ENCODE results near the gene MID1IP1. TPM values are rescaled to one million over a fixed set of nuclear protein-coding genes. Genes with fewer than 3 reads are reported as not detected.
A peak's percentile ranks its signal among the peaks of the same experiment; 100 is the strongest.

Gene MID1IP1
- total RNA-seq, 2 experiments from 2014 or later: 74.6 to 79.4 TPM

- intact Hi-C loops (cut with micrococcal nuclease): loop anchor here (5.0 kb wide), 1 partner anchor 51 kb away; no protein-coding TSS in a partner anchor
- Mint-ChIP-seq H3K36me3 (ENCODE audit: low read depth) (peaks cover 14% of the 10 kb centered on the region), H3K9me3 (peaks cover 1% of the 10 kb centered on the region), H3K4me1 (ENCODE audit: low read depth) (peaks cover 55% of the 10 kb centered on the region), H3K27ac (peak overlapping the region; percentile 92), H3K4me3 (peak overlapping the region; percentile 54), H3K27me3 (no peaks in the 10 kb centered on the region)
- peak; percentile 39 for DNase-seq
- ATAC-seq: peak; percentile 72
- CTCF ChIA-PET: no interaction called here
- TF ChIP-seq, protein P1, sequence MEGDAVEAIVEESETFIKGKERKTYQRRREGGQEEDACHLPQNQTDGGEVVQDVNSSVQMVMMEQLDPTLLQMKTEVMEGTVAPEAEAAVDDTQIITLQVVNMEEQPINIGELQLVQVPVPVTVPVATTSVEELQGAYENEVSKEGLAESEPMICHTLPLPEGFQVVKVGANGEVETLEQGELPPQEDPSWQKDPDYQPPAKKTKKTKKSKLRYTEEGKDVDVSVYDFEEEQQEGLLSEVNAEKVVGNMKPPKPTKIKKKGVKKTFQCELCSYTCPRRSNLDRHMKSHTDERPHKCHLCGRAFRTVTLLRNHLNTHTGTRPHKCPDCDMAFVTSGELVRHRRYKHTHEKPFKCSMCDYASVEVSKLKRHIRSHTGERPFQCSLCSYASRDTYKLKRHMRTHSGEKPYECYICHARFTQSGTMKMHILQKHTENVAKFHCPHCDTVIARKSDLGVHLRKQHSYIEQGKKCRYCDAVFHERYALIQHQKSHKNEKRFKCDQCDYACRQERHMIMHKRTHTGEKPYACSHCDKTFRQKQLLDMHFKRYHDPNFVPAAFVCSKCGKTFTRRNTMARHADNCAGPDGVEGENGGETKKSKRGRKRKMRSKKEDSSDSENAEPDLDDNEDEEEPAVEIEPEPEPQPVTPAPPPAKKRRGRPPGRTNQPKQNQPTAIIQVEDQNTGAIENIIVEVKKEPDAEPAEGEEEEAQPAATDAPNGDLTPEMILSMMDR (IDR thresholded peaks at IDR 0.05): no peak
- POLR2A ChIA-PET: interaction anchor here (1.8 kb wide), 1 partner anchor 10 kb away, joined by 9 read pairs; the partner anchor contains the start of gene MID1IP1
Measured at GRCh38 chrX:38811515-38812243, 10.4 kb downstream of the MID1IP1 start.

- ATAC-seq: peak; percentile 52
- ChIA-PET CTCF (no interaction called here), POLR2A (interaction anchor here (1.2 to 2.1 kb wide), 5 partner anchors 9 to 75 kb away, joined by 3 to 18 read pairs (median 4); no protein-coding TSS in a partner anchor)
- Mint-ChIP-seq H3K36me3 (ENCODE audit: low read depth) (peaks cover 4% of the 10 kb centered on the region), H3K27me3 (no peaks in the 10 kb centered on the region), H3K4me1 (ENCODE audit: low read depth) (peaks cover 29% of the 10 kb centered on the region), H3K27ac (no peak overlapping the region), H3K4me3 (peak overlapping the region; percentile 5), H3K9me3 (peaks cover 1% of the 10 kb centered on the region)
- intact Hi-C loops (cut with micrococcal nuclease): no loop called here
- TF ChIP-seq, protein P1 (IDR thresholded peaks at IDR 0.05): no peak
- DNase-seq: peak; percentile 64
Measured at GRCh38 chrX:38816155-38816554, 14.9 kb downstream of the MID1IP1 start.

DNA sequence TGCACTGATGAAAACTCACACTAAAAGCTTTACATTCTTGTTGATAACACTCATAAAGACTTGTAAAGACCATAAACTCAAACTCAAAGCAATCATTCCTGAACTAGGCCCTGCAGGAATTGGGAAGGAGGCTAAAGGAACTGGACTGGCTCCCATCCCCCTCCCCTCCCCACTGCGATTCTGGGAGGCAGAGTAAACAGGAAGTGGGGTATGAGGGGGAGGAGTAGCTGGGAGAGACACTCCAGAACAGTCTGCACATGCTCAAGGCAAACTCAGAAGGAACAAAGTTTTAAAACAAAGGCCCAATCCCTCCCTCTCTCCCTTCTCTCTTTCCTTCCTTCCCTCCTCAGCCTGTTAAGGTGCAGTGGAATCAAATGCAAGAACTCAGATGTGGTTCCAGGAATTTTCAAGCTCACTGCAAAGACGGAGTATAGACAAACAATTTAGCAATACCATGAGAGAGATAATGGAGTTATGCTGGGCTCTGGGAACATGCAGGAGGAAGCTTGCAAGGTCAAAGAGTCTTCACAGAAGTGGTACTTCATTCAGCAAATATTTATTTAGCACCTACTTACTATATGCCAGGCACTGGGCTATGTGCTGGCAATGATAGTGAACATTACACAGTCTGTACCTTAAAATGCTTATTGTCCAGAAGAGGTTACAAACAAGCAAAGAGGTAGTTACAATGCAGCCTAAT is 15.9 kb downstream of the MID1IP1 start:
- ChIA-PET POLR2A (interaction anchor here (1.2 to 2.1 kb wide), 6 partner anchors 10 to 74 kb away, joined by 3 to 18 read pairs (median 4); partner anchors contain the start of gene MID1IP1), CTCF (no interaction called here)
- Mint-ChIP-seq H3K36me3 (ENCODE audit: low read depth) (peaks cover 2% of the 10 kb centered on the region), H3K9me3 (peaks cover 1% of the 10 kb centered on the region), H3K27ac (no peak overlapping the region), H3K4me3 (no peak overlapping the region), H3K27me3 (no peaks in the 10 kb centered on the region), H3K4me1 (ENCODE audit: low read depth) (peaks cover 19% of the 10 kb centered on the region)
- ATAC-seq: no peak
- no peak for DNase-seq
- intact Hi-C loops (cut with micrococcal nuclease): no loop called here
- TF ChIP-seq, protein P1 (IDR thresholded peaks at IDR 0.05): no peak

DNA sequence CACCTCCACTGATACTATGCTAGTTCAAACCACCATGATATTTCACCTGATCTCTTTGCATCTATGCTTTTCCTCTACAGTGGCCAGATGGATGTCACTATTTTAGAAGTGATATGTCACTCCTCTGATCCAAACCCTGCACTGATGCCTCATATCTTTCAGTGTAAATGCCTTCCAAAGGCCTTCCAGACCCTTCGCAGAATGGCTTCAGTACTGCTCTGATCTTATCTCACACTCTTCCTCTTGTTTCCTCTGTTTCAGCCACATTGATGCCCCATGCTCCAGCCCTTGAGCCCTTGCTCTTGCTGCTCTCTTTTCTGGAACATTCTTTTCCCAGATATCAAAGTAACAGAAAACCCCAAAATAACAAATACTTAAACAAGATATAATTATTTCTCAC is 17.9 kb downstream of the MID1IP1 start:
- ChIA-PET POLR2A (no interaction called here), CTCF (no interaction called here)
- DNase-seq (no peak), ATAC-seq (no peak)
- Mint-ChIP-seq H3K36me3 (ENCODE audit: low read depth) (peaks cover 2% of the 10 kb centered on the region), H3K4me1 (ENCODE audit: low read depth) (peaks cover 12% of the 10 kb centered on the region), H3K4me3 (no peak overlapping the region), H3K27me3 (no peaks in the 10 kb centered on the region), H3K27ac (no peak overlapping the region), H3K9me3 (no peaks in the 10 kb centered on the region)
- intact Hi-C loops (cut with micrococcal nuclease): no loop called here
- TF ChIP-seq, protein P1 (IDR thresholded peaks at IDR 0.05): no peak

DNA sequence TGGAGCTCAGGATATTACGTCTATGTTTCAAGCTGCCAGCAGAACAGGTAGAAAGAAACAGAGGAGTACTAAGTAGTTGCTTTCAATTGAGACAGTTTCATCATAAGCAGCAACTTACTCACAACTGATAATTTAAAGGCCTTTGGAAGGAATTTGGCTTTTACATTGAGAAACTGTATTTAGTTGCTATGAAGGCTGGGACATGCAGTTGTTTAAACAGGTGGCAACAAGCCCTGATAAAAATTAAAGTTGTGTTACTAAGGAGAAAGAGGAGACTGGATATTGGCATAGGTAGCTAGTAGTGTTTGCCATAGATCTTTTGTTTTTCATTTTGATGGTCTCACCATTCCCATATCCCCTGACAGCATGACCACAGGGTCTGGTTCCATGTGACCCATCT is 18.4 kb downstream of the MID1IP1 start:
- Mint-ChIP-seq H3K36me3 (ENCODE audit: low read depth) (peaks cover 2% of the 10 kb centered on the region), H3K4me1 (ENCODE audit: low read depth) (peaks cover 12% of the 10 kb centered on the region), H3K27ac (no peak overlapping the region), H3K27me3 (no peaks in the 10 kb centered on the region), H3K4me3 (no peak overlapping the region), H3K9me3 (no peaks in the 10 kb centered on the region)
- DNase-seq (no peak), ATAC-seq (no peak)
- intact Hi-C loops (cut with micrococcal nuclease): no loop called here
- TF ChIP-seq, protein P1 (IDR thresholded peaks at IDR 0.05): no peak
- ChIA-PET POLR2A (no interaction called here), CTCF (no interaction called here)
